Thymus (tissue), 11 donors: ENCODE results near the gene B4GALT4. TPM values are rescaled to one million over a fixed set of nuclear protein-coding genes. Genes with fewer than 3 reads are reported as not detected.

Experiments
- DNase-seq, 9 donors: peaks; one replicate each; pipeline ENCODE4 v3.0.0-alpha.2; 2013; ENCODE audit warnings: low spot score in 9 of 9, low read depth in 6 of 9, missing footprints in 1 of 9
- H3K27ac ChIP-seq, 2 donors: one replicate each; pipeline ENCODE4 v1.5.1; 2013; ENCODE audit warnings: control low read depth in 1 of 2, low read depth in 1 of 2, low read length in 1 of 2, mild to moderate bottlenecking in 1 of 2, moderate library complexity in 1 of 2
- H3K27me3 ChIP-seq, 2 donors: one replicate each; pipeline ENCODE4 v1.5.1; 2013; ENCODE audit warnings: low read length in 1 of 2; ENCODE audit not compliant: control insufficient read depth in 2 of 2, insufficient read depth in 1 of 2
- H3K36me3 ChIP-seq, 2 donors: one replicate each; pipeline ENCODE4 v1.5.1; 2013; ENCODE audit warnings: low read length in 1 of 2, mild to moderate bottlenecking in 1 of 2, moderate library complexity in 1 of 2; ENCODE audit not compliant: control insufficient read depth in 2 of 2, insufficient read depth in 2 of 2
- H3K4me1 ChIP-seq, 2 donors: one replicate each; pipeline ENCODE4 v1.5.1; 2013; ENCODE audit warnings: low read length in 2 of 2; ENCODE audit not compliant: control insufficient read depth in 2 of 2, insufficient read depth in 2 of 2
- H3K4me3 ChIP-seq, 2 donors: one replicate each; pipeline ENCODE4 v1.5.1; 2013; ENCODE audit warnings: low read length in 2 of 2, control low read depth in 1 of 2, mild to moderate bottlenecking in 1 of 2
- H3K9me3 ChIP-seq, 2 donors: one replicate each; pipeline ENCODE4 v1.5.1; 2013; ENCODE audit warnings: low read length in 1 of 2, mild to moderate bottlenecking in 1 of 2; ENCODE audit not compliant: control insufficient read depth in 2 of 2, insufficient read depth in 1 of 2
- WGBS: extraction: QIAGEN DNeasy Blood & Tissue Kit; methylation state at CpG from one replicate; pipeline ENCODE4 v1.1.7; 2013; 5-methylcytosine and 5-hydroxymethylcytosine counted together
- polyA plus RNA-seq: library from polyadenylated mRNA; stranded (reverse); fragments of 200-250 nt; gene quantifications from one replicate; pipeline ENCODE4 v1.2.3, GENCODE V29; 2013
- total RNA-seq: library from RNA; stranded (reverse); fragments of 120-200 nt; gene quantifications from one replicate; pipeline ENCODE4 v1.2.4, GENCODE V29; 2013
- donor health status: healthy.

Gene B4GALT4
- total and polyA plus RNA-seq, 2 donors = 11.6 to 15.2 TPM

DNA sequence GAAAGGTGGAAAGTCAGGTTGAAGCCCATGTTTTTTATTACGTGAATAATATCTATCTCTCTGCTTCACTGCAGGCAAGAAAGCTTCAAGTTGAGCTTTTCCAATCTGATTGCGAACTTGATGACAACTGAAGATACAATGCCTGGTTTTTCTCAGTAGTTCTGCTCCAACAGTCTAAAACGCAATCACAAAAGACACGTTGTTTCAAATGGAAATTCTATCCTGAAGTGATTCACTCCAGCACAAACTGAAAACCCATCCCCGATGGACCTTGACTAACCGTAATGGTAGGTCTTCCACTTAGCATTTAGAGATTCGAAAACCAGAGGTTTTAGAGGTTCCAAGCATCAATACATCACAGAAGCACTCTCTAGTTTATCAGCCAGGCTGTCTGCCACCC is 10.6 kb downstream of the B4GALT4 start:
- no peaks in the 10 kb centered on the region for H3K4me1 ChIP-seq
- no peak for DNase-seq
- H3K9me3 ChIP-seq = no peaks in the 10 kb centered on the region
- no peak overlapping the region for H3K27ac ChIP-seq
- no peaks in the 10 kb centered on the region for H3K27me3 ChIP-seq
- H3K36me3 ChIP-seq = peaks cover 15 to 47% of the 10 kb centered on the region in 2 donors
- H3K4me3 ChIP-seq = no peak overlapping the region
- WGBS = 96% methylated on average over 7 of the region's 7 CpGs

DNA sequence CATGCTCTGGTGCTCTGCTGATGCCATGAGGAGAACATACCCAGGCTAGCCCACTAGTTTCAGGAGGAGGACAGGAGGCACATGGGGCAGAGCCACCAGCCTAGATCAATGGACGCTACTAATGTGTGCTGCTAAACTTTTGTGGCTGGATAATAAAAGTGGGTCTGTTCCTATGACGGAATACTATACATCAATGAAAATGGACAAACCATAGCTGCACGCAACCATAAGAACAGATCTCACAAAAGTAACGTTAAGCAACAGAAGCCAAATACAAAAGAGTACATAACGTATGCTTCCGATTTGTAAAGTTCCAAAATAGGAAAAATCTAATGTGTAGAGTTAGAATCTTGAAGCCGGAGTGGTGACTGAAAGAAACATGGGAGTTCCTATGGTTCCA is 11.5 kb downstream of the B4GALT4 start:
- 89% methylated on average over 7 of the region's 7 CpGs for WGBS
- Histone ChIP-seq H3K4me3 (no peak overlapping the region), H3K36me3 (peaks cover 15 to 47% of the 10 kb centered on the region in 2 donors), H3K4me1 (no peaks in the 10 kb centered on the region), H3K27me3 (no peaks in the 10 kb centered on the region), H3K9me3 (no peaks in the 10 kb centered on the region), H3K27ac (no peak overlapping the region)
- no peak for DNase-seq

DNA sequence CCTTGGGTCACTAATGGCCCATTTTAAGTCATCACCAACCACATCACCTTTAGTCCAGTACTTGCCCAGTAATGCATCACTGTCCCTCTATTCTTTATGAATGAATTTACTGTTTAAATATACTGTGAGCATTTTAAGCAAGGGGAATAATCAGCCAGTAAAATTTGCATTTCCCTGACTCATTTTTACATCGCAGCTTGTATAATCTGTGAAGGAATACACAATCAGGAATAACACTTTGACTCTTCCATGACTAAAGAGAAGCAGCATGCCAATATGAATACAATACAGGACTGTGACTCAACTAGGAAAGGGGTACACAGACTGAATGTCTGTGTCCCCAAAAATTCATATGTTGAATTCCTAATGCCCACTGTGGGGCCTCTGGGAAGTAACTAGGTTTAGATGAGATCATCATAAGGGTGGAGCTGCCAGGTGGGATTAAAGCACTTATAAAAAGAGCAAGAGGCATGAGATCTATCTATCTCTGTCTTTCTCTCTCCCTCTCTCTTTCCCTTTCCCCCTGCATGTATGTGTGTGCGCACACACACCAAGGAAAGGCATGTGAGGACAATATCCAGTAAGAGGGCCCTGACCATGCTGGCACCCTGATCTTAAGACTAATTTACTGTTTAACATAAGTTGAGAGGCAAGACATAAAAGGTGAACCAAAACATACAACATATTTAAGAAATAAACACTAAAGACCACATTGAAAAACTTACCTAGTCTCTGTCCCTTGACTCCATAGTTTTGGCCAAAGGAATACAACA is 12.1 kb downstream of the B4GALT4 start:
- Histone ChIP-seq H3K4me1 (no peaks in the 10 kb centered on the region), H3K4me3 (no peak overlapping the region), H3K27me3 (no peaks in the 10 kb centered on the region), H3K27ac (no peak overlapping the region), H3K36me3 (peaks cover 15 to 43% of the 10 kb centered on the region in 2 donors), H3K9me3 (no peaks in the 10 kb centered on the region)
- DNase-seq = no peak
- over 99% methylated on average over 2 of the region's 2 CpGs for WGBS

GRCh38 chr3:119227070-119227850 is 13.4 kb downstream of the B4GALT4 start:
- Histone ChIP-seq H3K27me3 (no peaks in the 10 kb centered on the region), H3K36me3 (peaks cover 20 to 37% of the 10 kb centered on the region in 2 donors), H3K9me3 (no peaks in the 10 kb centered on the region), H3K27ac (no peak overlapping the region), H3K4me3 (no peak overlapping the region), H3K4me1 (no peaks in the 10 kb centered on the region)
- 97% methylated on average over 6 of the region's 6 CpGs for WGBS
- no peak for DNase-seq

- 79% methylated on average over 3 of the region's 3 CpGs for WGBS
- no peaks in the 10 kb centered on the region for H3K4me1 ChIP-seq
- no peak overlapping the region for H3K4me3 ChIP-seq
- no peak overlapping the region for H3K27ac ChIP-seq
- no peaks in the 10 kb centered on the region for H3K9me3 ChIP-seq
- no peaks in the 10 kb centered on the region for H3K27me3 ChIP-seq
- peaks cover 20 to 39% of the 10 kb centered on the region in 2 donors for H3K36me3 ChIP-seq
- DNase-seq = no peak
Measured at GRCh38 chr3:119225121-119225520, 15.6 kb downstream of the B4GALT4 start.

DNA sequence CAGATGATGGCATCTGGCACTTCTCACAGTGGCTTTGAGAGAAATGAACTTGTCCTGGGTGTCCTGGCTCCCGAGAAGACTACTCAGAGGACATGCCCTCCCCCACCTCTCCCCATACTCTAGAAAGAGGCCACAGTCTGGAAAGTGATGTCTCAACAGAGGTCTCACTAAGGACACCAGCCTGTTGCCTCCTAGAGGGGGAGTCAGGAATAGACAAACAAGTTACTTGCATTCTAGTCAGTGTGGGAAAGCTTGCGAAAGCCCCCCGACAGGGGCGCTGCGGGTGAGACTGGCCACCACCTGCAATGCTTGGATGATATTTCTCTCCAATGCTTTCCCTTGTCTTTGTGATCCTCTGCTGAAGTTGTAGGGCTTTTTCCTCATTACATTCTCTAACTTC is 17.2 kb downstream of the B4GALT4 start:
- no peak for DNase-seq
- Histone ChIP-seq H3K36me3 (peaks cover 17 to 26% of the 10 kb centered on the region in 2 donors), H3K4me1 (peaks cover 0 to 10% of the 10 kb centered on the region in 2 donors), H3K4me3 (no peak overlapping the region), H3K27me3 (no peaks in the 10 kb centered on the region), H3K27ac (no peak overlapping the region), H3K9me3 (no peaks in the 10 kb centered on the region)
- 98% methylated on average over 5 of the region's 5 CpGs for WGBS

- Histone ChIP-seq H3K4me3 (no peak overlapping the region), H3K27ac (no peak overlapping the region), H3K27me3 (no peaks in the 10 kb centered on the region), H3K9me3 (no peaks in the 10 kb centered on the region), H3K4me1 (peaks cover 0 to 11% of the 10 kb centered on the region in 2 donors), H3K36me3 (peaks cover 10 to 28% of the 10 kb centered on the region in 2 donors)
- WGBS = 98% methylated on average over 7 of the region's 7 CpGs
- no peak for DNase-seq
Measured at GRCh38 chr3:119222391-119222790, 18.3 kb downstream of the B4GALT4 start.

DNA sequence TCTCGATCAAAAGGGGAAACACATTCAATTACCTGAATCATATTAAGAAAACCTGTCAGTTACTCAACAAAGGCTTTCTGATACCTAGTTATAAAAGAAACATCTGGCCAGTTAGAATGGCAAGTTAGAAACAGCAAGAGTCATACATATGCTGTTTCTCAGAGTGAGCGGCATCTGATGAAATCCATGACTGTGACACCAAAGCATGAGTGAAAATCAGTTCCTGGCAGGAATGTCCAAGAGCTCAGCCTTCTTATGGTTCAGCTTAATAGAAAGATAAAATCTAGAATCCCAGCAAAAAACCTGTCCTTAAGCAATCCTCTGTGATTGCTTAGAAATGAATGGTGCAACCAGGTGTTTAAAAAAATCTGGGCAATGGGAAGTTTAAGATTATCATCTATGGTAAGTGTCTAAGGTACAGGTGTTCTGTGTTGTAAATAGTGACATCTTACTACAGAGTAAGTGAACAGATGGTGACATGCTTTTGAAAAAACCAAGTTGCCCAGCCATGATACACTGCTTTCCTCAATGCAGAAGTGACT is 18.8 kb downstream of the B4GALT4 start:
- WGBS = 96% methylated on average over 2 of the region's 2 CpGs
- Histone ChIP-seq H3K4me1 (peaks cover 0 to 11% of the 10 kb centered on the region in 2 donors), H3K4me3 (no peak overlapping the region), H3K27ac (no peak overlapping the region), H3K27me3 (no peaks in the 10 kb centered on the region), H3K9me3 (no peaks in the 10 kb centered on the region), H3K36me3 (peaks cover 12 to 23% of the 10 kb centered on the region in 2 donors)
- DNase-seq = no peak
